GM23338 (cell line): Measurements from ENCODE around the gene ABHD17A.

Experiments used
- CREB1 ChIP-seq: fragments of 250-450 bp; sonication (Bioruptor Pico); IDR thresholded peaks from 2 replicates; pipeline ENCODE4 v1.5.0; 2020; ENCODE audit warnings: low read depth, mild to moderate bottlenecking, moderate library complexity
- EZH2 ChIP-seq: fragments of 200-600 bp; sonication (generic); IDR thresholded peaks from one replicate; pipeline ENCODE4 v1.8.0; 2017; ENCODE audit warnings: antibody characterized with exemption, mild to moderate bottlenecking, low read depth; ENCODE audit not compliant: unreplicated experiment
- EZH2phosphoT487 ChIP-seq: fragments of 200-600 bp; sonication (generic); IDR thresholded peaks from one replicate; pipeline ENCODE4 v1.8.1; 2018; ENCODE audit warnings: antibody characterized with exemption; ENCODE audit not compliant: unreplicated experiment
- JUNB ChIP-seq: IDR thresholded peaks from one replicate; pipeline ENCODE4 v1.6.1; 2016; ENCODE audit warnings: antibody characterized with exemption; ENCODE audit not compliant: unreplicated experiment
- POLR2AphosphoS5 ChIP-seq: IDR thresholded peaks from 2 replicates; pipeline ENCODE4 v1.6.1; 2016; ENCODE audit warnings: antibody characterized with exemption, low read depth
- ZNF114 ChIP-seq: fragments of 250-450 bp; sonication (Bioruptor Pico); IDR thresholded peaks from 2 replicates; pipeline ENCODE4 v1.5.0; 2020; ENCODE audit warnings: mild to moderate bottlenecking, moderate library complexity
- ZNF331 ChIP-seq: fragments of 250-450 bp; sonication (Bioruptor Pico); IDR thresholded peaks from 2 replicates; pipeline ENCODE4 v1.5.0; 2020; ENCODE audit warnings: low read depth, mild to moderate bottlenecking, moderate library complexity
- TF ChIP-seq, protein P1 (sequence below), 2 experiments: fragments of 200-600 bp in 1 of 2; sonication (generic) in 1 of 2; conservative IDR thresholded peaks; 2 replicates each; pipeline versions ENCODE4 v1.5.1 to v1.6.1; 2016 to 2017; ENCODE audit warnings: antibody characterized with exemption in 2 of 2, low read depth in 2 of 2, mild to moderate bottlenecking in 2 of 2, moderate library complexity in 1 of 2
- TF ChIP-seq, protein P2 (sequence below): IDR thresholded peaks from one replicate; pipeline ENCODE4 v1.6.1; 2018; ENCODE audit warnings: antibody characterized with exemption; ENCODE audit not compliant: unreplicated experiment
- TF ChIP-seq, protein P3 (sequence below): IDR thresholded peaks from 2 replicates; pipeline ENCODE4 v1.6.1; 2016; ENCODE audit warnings: antibody characterized with exemption
- TF ChIP-seq, protein P4 (sequence below): fragments of 250-450 bp; sonication (Bioruptor Pico); IDR thresholded peaks from 2 replicates; pipeline ENCODE4 v1.5.0; 2020; ENCODE audit warnings: mild to moderate bottlenecking, moderate library complexity

DNA sequence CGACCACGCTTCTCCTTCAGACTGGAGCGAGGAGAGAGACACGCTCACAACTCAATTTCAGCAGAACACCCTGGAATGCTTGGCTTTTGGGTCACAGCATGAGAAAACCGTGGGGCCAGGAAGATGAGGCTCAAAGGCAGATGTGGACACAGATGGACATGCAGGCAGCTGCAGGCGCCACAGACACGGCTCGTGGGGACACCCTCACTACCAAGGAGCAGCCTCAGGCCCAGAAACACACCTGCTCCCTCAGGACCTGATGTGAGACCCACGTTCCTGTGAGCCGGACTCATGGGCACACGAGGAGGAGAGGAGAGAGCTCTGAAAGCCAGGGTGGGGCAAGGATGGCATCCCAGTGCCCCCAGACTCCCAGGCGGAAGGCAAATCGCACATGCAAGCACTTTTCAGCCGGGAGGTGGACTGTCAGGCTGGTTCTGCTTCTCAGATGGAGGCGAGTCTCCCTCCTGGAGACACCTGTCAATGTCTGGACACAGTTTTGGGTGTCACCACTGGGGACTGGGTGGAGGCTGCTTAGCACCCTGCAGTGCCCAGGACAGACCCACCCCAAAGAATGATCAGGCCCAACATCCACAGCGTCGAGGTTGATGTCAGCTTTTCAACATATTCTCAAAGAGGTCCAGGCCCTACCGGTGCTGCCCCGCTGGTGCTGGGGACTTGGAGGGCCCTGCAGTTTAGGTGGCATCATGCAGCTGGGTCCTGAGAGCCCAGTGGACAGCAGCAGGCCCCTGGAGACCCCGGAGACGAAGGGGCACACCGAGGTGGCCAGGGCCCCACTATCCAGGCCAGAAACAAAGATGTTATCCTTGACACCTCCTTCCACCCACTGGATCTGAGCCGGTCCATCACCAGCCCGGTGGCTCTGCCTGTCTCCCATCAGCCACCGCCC is 2.3 kb downstream of the ABHD17A start:
- TF ChIP-seq EZH2 (no peak), CREB1 (no peak), ZNF331 (no peak), POLR2AphosphoS5 (no peak), EZH2phosphoT487 (no peak), JUNB (no peak), ZNF114 (no peak)
- TF ChIP-seq, protein P1, sequence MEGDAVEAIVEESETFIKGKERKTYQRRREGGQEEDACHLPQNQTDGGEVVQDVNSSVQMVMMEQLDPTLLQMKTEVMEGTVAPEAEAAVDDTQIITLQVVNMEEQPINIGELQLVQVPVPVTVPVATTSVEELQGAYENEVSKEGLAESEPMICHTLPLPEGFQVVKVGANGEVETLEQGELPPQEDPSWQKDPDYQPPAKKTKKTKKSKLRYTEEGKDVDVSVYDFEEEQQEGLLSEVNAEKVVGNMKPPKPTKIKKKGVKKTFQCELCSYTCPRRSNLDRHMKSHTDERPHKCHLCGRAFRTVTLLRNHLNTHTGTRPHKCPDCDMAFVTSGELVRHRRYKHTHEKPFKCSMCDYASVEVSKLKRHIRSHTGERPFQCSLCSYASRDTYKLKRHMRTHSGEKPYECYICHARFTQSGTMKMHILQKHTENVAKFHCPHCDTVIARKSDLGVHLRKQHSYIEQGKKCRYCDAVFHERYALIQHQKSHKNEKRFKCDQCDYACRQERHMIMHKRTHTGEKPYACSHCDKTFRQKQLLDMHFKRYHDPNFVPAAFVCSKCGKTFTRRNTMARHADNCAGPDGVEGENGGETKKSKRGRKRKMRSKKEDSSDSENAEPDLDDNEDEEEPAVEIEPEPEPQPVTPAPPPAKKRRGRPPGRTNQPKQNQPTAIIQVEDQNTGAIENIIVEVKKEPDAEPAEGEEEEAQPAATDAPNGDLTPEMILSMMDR (conservative IDR thresholded peaks at IDR 0.05; ENCODE audit: low read depth in 2 of 2) = no peak
- TF ChIP-seq, protein P2, sequence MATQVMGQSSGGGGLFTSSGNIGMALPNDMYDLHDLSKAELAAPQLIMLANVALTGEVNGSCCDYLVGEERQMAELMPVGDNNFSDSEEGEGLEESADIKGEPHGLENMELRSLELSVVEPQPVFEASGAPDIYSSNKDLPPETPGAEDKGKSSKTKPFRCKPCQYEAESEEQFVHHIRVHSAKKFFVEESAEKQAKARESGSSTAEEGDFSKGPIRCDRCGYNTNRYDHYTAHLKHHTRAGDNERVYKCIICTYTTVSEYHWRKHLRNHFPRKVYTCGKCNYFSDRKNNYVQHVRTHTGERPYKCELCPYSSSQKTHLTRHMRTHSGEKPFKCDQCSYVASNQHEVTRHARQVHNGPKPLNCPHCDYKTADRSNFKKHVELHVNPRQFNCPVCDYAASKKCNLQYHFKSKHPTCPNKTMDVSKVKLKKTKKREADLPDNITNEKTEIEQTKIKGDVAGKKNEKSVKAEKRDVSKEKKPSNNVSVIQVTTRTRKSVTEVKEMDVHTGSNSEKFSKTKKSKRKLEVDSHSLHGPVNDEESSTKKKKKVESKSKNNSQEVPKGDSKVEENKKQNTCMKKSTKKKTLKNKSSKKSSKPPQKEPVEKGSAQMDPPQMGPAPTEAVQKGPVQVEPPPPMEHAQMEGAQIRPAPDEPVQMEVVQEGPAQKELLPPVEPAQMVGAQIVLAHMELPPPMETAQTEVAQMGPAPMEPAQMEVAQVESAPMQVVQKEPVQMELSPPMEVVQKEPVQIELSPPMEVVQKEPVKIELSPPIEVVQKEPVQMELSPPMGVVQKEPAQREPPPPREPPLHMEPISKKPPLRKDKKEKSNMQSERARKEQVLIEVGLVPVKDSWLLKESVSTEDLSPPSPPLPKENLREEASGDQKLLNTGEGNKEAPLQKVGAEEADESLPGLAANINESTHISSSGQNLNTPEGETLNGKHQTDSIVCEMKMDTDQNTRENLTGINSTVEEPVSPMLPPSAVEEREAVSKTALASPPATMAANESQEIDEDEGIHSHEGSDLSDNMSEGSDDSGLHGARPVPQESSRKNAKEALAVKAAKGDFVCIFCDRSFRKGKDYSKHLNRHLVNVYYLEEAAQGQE = no peak
- TF ChIP-seq, protein P3, sequence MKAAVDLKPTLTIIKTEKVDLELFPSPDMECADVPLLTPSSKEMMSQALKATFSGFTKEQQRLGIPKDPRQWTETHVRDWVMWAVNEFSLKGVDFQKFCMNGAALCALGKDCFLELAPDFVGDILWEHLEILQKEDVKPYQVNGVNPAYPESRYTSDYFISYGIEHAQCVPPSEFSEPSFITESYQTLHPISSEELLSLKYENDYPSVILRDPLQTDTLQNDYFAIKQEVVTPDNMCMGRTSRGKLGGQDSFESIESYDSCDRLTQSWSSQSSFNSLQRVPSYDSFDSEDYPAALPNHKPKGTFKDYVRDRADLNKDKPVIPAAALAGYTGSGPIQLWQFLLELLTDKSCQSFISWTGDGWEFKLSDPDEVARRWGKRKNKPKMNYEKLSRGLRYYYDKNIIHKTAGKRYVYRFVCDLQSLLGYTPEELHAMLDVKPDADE = no peak
- TF ChIP-seq, protein P4, sequence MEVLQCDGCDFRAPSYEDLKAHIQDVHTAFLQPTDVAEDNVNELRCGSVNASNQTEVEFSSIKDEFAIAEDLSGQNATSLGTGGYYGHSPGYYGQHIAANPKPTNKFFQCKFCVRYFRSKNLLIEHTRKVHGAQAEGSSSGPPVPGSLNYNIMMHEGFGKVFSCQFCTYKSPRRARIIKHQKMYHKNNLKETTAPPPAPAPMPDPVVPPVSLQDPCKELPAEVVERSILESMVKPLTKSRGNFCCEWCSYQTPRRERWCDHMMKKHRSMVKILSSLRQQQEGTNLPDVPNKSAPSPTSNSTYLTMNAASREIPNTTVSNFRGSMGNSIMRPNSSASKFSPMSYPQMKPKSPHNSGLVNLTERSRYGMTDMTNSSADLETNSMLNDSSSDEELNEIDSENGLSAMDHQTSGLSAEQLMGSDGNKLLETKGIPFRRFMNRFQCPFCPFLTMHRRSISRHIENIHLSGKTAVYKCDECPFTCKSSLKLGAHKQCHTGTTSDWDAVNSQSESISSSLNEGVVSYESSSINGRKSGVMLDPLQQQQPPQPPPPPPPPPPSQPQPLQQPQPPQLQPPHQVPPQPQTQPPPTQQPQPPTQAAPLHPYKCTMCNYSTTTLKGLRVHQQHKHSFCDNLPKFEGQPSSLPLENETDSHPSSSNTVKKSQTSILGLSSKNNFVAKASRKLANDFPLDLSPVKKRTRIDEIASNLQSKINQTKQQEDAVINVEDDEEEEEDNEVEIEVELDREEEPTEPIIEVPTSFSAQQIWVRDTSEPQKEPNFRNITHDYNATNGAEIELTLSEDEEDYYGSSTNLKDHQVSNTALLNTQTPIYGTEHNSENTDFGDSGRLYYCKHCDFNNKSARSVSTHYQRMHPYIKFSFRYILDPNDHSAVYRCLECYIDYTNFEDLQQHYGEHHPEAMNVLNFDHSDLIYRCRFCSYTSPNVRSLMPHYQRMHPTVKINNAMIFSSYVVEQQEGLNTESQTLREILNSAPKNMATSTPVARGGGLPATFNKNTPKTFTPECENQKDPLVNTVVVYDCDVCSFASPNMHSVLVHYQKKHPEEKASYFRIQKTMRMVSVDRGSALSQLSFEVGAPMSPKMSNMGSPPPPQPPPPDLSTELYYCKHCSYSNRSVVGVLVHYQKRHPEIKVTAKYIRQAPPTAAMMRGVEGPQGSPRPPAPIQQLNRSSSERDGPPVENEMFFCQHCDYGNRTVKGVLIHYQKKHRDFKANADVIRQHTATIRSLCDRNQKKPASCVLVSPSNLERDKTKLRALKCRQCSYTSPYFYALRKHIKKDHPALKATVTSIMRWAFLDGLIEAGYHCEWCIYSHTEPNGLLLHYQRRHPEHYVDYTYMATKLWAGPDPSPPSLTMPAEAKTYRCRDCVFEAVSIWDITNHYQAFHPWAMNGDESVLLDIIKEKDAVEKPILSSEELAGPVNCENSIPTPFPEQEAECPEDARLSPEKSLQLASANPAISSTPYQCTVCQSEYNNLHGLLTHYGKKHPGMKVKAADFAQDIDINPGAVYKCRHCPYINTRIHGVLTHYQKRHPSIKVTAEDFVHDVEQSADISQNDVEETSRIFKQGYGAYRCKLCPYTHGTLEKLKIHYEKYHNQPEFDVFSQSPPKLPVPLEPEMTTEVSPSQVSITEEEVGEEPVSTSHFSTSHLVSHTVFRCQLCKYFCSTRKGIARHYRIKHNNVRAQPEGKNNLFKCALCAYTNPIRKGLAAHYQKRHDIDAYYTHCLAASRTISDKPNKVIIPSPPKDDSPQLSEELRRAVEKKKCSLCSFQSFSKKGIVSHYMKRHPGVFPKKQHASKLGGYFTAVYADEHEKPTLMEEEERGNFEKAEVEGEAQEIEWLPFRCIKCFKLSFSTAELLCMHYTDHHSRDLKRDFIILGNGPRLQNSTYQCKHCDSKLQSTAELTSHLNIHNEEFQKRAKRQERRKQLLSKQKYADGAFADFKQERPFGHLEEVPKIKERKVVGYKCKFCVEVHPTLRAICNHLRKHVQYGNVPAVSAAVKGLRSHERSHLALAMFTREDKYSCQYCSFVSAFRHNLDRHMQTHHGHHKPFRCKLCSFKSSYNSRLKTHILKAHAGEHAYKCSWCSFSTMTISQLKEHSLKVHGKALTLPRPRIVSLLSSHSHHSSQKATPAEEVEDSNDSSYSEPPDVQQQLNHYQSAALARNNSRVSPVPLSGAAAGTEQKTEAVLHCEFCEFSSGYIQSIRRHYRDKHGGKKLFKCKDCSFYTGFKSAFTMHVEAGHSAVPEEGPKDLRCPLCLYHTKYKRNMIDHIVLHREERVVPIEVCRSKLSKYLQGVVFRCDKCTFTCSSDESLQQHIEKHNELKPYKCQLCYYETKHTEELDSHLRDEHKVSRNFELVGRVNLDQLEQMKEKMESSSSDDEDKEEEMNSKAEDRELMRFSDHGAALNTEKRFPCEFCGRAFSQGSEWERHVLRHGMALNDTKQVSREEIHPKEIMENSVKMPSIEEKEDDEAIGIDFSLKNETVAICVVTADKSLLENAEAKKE = no peak
